ENCODE measurements around the gene INO80E.
A peak's percentile ranks its signal among the peaks of the same experiment; 100 is the strongest.

The INO80E gene

GRCh38 chr16:29988346-29989075 lies 7.5 kb upstream of the INO80E start:
- Histone ChIP-seq H3K9me3 (ENCODE audit: control insufficient read depth, low read depth, low read length) (no peaks in the 10 kb centered on the region), H3K27me3 (ENCODE audit: control insufficient read depth, insufficient read depth, low read length) (no peaks in the 10 kb centered on the region), H3K9ac (ENCODE audit: low read length) (no peak overlapping the region), H3K4me3 (ENCODE audit: low read length) (no peak overlapping the region), H3K4me1 (ENCODE audit: control insufficient read depth, low read depth, low read length) (no peaks in the 10 kb centered on the region), H3K27ac (ENCODE audit: low read length) (no peak overlapping the region), H3K36me3 (ENCODE audit: control insufficient read depth, low read depth, low read length) (peaks cover 53% of the 10 kb centered on the region)

- Histone ChIP-seq H3K9ac (ENCODE audit: low read length) (no peak overlapping the region), H3K27me3 (ENCODE audit: control insufficient read depth, insufficient read depth, low read length) (no peaks in the 10 kb centered on the region), H3K4me1 (ENCODE audit: control insufficient read depth, low read depth, low read length) (no peaks in the 10 kb centered on the region), H3K27ac (ENCODE audit: low read length) (no peak overlapping the region), H3K4me3 (ENCODE audit: low read length) (no peak overlapping the region), H3K36me3 (ENCODE audit: control insufficient read depth, low read depth, low read length) (peaks cover 45% of the 10 kb centered on the region), H3K9me3 (ENCODE audit: control insufficient read depth, low read depth, low read length) (no peaks in the 10 kb centered on the region)
These were observed 6.8 kb upstream of the INO80E start for GRCh38 chr16:29989111-29989858.

GRCh38 chr16:29990034-29990433 lies 6.0 kb upstream of the INO80E start:
- Histone ChIP-seq H3K9me3 (ENCODE audit: control insufficient read depth, low read depth, low read length) (no peaks in the 10 kb centered on the region), H3K27ac (ENCODE audit: low read length) (no peak overlapping the region), H3K36me3 (ENCODE audit: control insufficient read depth, low read depth, low read length) (peaks cover 38% of the 10 kb centered on the region), H3K4me1 (ENCODE audit: control insufficient read depth, low read depth, low read length) (no peaks in the 10 kb centered on the region), H3K4me3 (ENCODE audit: low read length) (no peak overlapping the region), H3K9ac (ENCODE audit: low read length) (no peak overlapping the region), H3K27me3 (ENCODE audit: control insufficient read depth, insufficient read depth, low read length) (no peaks in the 10 kb centered on the region)

GRCh38 chr16:29990883-29991570 lies 5.0 kb upstream of the INO80E start:
- no peaks in the 10 kb centered on the region for H3K4me1 ChIP-seq (ENCODE audit: control insufficient read depth, low read depth, low read length)
- H3K36me3 ChIP-seq (ENCODE audit: control insufficient read depth, low read depth, low read length) = peaks cover 28% of the 10 kb centered on the region
- H3K4me3 ChIP-seq (ENCODE audit: low read length) = no peak overlapping the region
- H3K27ac ChIP-seq (ENCODE audit: low read length) = no peak overlapping the region
- no peak overlapping the region for H3K9ac ChIP-seq (ENCODE audit: low read length)
- no peaks in the 10 kb centered on the region for H3K9me3 ChIP-seq (ENCODE audit: control insufficient read depth, low read depth, low read length)
- H3K27me3 ChIP-seq (ENCODE audit: control insufficient read depth, insufficient read depth, low read length) = no peaks in the 10 kb centered on the region

GRCh38 chr16:29991571-29991904 lies 4.5 kb upstream of the INO80E start:
- no peak overlapping the region for H3K9ac ChIP-seq (ENCODE audit: low read length)
- H3K27ac ChIP-seq (ENCODE audit: low read length) = no peak overlapping the region
- peaks cover 23% of the 10 kb centered on the region for H3K36me3 ChIP-seq (ENCODE audit: control insufficient read depth, low read depth, low read length)
- H3K9me3 ChIP-seq (ENCODE audit: control insufficient read depth, low read depth, low read length) = no peaks in the 10 kb centered on the region
- no peaks in the 10 kb centered on the region for H3K4me1 ChIP-seq (ENCODE audit: control insufficient read depth, low read depth, low read length)
- no peak overlapping the region for H3K4me3 ChIP-seq (ENCODE audit: low read length)
- H3K27me3 ChIP-seq (ENCODE audit: control insufficient read depth, insufficient read depth, low read length) = no peaks in the 10 kb centered on the region

GRCh38 chr16:29992344-29992967 lies 3.6 kb upstream of the INO80E start:
- H3K27me3 ChIP-seq (ENCODE audit: control insufficient read depth, insufficient read depth, low read length) = no peaks in the 10 kb centered on the region
- no peak overlapping the region for H3K9ac ChIP-seq (ENCODE audit: low read length)
- no peaks in the 10 kb centered on the region for H3K4me1 ChIP-seq (ENCODE audit: control insufficient read depth, low read depth, low read length)
- H3K9me3 ChIP-seq (ENCODE audit: control insufficient read depth, low read depth, low read length) = no peaks in the 10 kb centered on the region
- H3K27ac ChIP-seq (ENCODE audit: low read length) = no peak overlapping the region
- peaks cover 16% of the 10 kb centered on the region for H3K36me3 ChIP-seq (ENCODE audit: control insufficient read depth, low read depth, low read length)
- H3K4me3 ChIP-seq (ENCODE audit: low read length) = no peak overlapping the region

GRCh38 chr16:29993191-29993902 lies 2.7 kb upstream of the INO80E start:
- Histone ChIP-seq H3K36me3 (ENCODE audit: control insufficient read depth, low read depth, low read length) (peaks cover 17% of the 10 kb centered on the region), H3K4me1 (ENCODE audit: control insufficient read depth, low read depth, low read length) (no peaks in the 10 kb centered on the region), H3K27me3 (ENCODE audit: control insufficient read depth, insufficient read depth, low read length) (no peaks in the 10 kb centered on the region), H3K9ac (ENCODE audit: low read length) (no peak overlapping the region), H3K27ac (ENCODE audit: low read length) (no peak overlapping the region), H3K4me3 (ENCODE audit: low read length) (no peak overlapping the region), H3K9me3 (ENCODE audit: control insufficient read depth, low read depth, low read length) (no peaks in the 10 kb centered on the region)

- Histone ChIP-seq H3K27me3 (ENCODE audit: control insufficient read depth, insufficient read depth, low read length) (no peaks in the 10 kb centered on the region), H3K9ac (ENCODE audit: low read length) (peak overlapping the region; percentile 86), H3K9me3 (ENCODE audit: control insufficient read depth, low read depth, low read length) (no peaks in the 10 kb centered on the region), H3K27ac (ENCODE audit: low read length) (no peak overlapping the region), H3K4me3 (ENCODE audit: low read length) (no peak overlapping the region), H3K4me1 (ENCODE audit: control insufficient read depth, low read depth, low read length) (no peaks in the 10 kb centered on the region), H3K36me3 (ENCODE audit: control insufficient read depth, low read depth, low read length) (peaks cover 20% of the 10 kb centered on the region)
These were observed 2.0 kb upstream of the INO80E start for GRCh38 chr16:29993903-29994599.

- Histone ChIP-seq H3K27me3 (ENCODE audit: control insufficient read depth, insufficient read depth, low read length) (no peaks in the 10 kb centered on the region), H3K36me3 (ENCODE audit: control insufficient read depth, low read depth, low read length) (peaks cover 20% of the 10 kb centered on the region), H3K4me3 (ENCODE audit: low read length) (peak overlapping the region; percentile 80), H3K27ac (ENCODE audit: low read length) (peak overlapping the region; percentile 85), H3K9me3 (ENCODE audit: control insufficient read depth, low read depth, low read length) (no peaks in the 10 kb centered on the region), H3K9ac (ENCODE audit: low read length) (peak overlapping the region; percentile 86), H3K4me1 (ENCODE audit: control insufficient read depth, low read depth, low read length) (no peaks in the 10 kb centered on the region)
These were observed 1.3 kb upstream of the INO80E start for GRCh38 chr16:29994600-29995323.

- Histone ChIP-seq H3K9ac (ENCODE audit: low read length) (peak within 1 kb of the TSS; percentile 86), H3K4me1 (ENCODE audit: control insufficient read depth, low read depth, low read length) (peaks cover 3% of the 10 kb centered on the region), H3K4me3 (ENCODE audit: low read length) (peak within 1 kb of the TSS; percentile 80), H3K27ac (ENCODE audit: low read length) (peak within 1 kb of the TSS; percentile 85), H3K36me3 (ENCODE audit: control insufficient read depth, low read depth, low read length) (peaks cover 14% of the 10 kb centered on the region), H3K9me3 (ENCODE audit: control insufficient read depth, low read depth, low read length) (no peaks in the 10 kb centered on the region), H3K27me3 (ENCODE audit: control insufficient read depth, insufficient read depth, low read length) (no peaks in the 10 kb centered on the region)
These were observed 624 bp upstream of the INO80E start, which contains the start of gene HIRIP3 for GRCh38 chr16:29995324-29995910. Gene HIRIP3, minus strand, starts transcription at chr16:29995617. Its CDS starts 12 bp downstream, at chr16:29995605.
